HG03135 (cell line): ENCODE data around the gene AFP.

Experiments used
- ATAC-seq: cut with Tn5 transposase; IDR thresholded peaks from one replicate; pipeline ENCODE4 v1.9.1; 2021; ENCODE audit warnings: mild to moderate bottlenecking, moderate library complexity; ENCODE audit not compliant: unreplicated experiment

Gene AFP

GRCh38 chr4:73436674-73437557 lies 895 bp downstream of the AFP start:
- no peak for ATAC-seq

- no peak for ATAC-seq
Observed at GRCh38 chr4:73437558-73437956, 1.5 kb downstream of the AFP start.

- no peak for ATAC-seq
Observed at GRCh38 chr4:73438048-73438447, 2.0 kb downstream of the AFP start.

GRCh38 chr4:73438582-73439215 lies 2.7 kb downstream of the AFP start:
- no peak for ATAC-seq

- no peak for ATAC-seq
Observed at GRCh38 chr4:73439445-73439844, 3.4 kb downstream of the AFP start.

- ATAC-seq: no peak
Observed at GRCh38 chr4:73439991-73440390, 4.0 kb downstream of the AFP start.

- no peak for ATAC-seq
Observed at GRCh38 chr4:73440653-73441052, 4.6 kb downstream of the AFP start.

GRCh38 chr4:73442275-73442674 lies 6.3 kb downstream of the AFP start:
- no peak for ATAC-seq

- no peak for ATAC-seq
Observed at GRCh38 chr4:73443224-73443623, 7.2 kb downstream of the AFP start.

- ATAC-seq: no peak
Observed at GRCh38 chr4:73445383-73446335, 9.6 kb downstream of the AFP start.

GRCh38 chr4:73446336-73446938 lies 10.4 kb downstream of the AFP start:
- peak; percentile 100 for ATAC-seq

- no peak for ATAC-seq
Observed at GRCh38 chr4:73447671-73448070, 11.7 kb downstream of the AFP start.

- no peak for ATAC-seq
Observed at GRCh38 chr4:73448448-73449203, 12.6 kb downstream of the AFP start.

GRCh38 chr4:73450398-73451004 lies 14.5 kb downstream of the AFP start:
- no peak for ATAC-seq

- no peak for ATAC-seq
Observed at GRCh38 chr4:73451404-73451803, 15.4 kb downstream of the AFP start.

- no peak for ATAC-seq
Observed at GRCh38 chr4:73451981-73452747, 16.1 kb downstream of the AFP start.

GRCh38 chr4:73452953-73453700 lies 17.1 kb downstream of the AFP start:
- ATAC-seq: no peak

GRCh38 chr4:73453701-73454005 lies 17.6 kb downstream of the AFP start:
- ATAC-seq: no peak
